Activated CD4-positive, alpha-beta T cell treated with anti-CD3 and anti-CD28 coated beads, Interleukin-10, Interleukin-2, amounts not matched to agents 100 ng/mL and 50 ng/mL, durations not matched to agents 16 hours and 8 hours (primary cell): ENCODE data around the gene RALGAPA2.

Experiments
- DNase-seq: peaks from one replicate; pipeline ENCODE4 v3.0.0-alpha.2; 2020

Gene RALGAPA2

GRCh38 chr20:20683020-20683419, 29.4 kb downstream of the RALGAPA2 start:
- DNase-seq = no peak

- no peak for DNase-seq
Measured at GRCh38 chr20:20680991-20681508, 31.4 kb downstream of the RALGAPA2 start.

- DNase-seq = no peak
Measured at GRCh38 chr20:20679316-20679715, 33.1 kb downstream of the RALGAPA2 start.

DNA sequence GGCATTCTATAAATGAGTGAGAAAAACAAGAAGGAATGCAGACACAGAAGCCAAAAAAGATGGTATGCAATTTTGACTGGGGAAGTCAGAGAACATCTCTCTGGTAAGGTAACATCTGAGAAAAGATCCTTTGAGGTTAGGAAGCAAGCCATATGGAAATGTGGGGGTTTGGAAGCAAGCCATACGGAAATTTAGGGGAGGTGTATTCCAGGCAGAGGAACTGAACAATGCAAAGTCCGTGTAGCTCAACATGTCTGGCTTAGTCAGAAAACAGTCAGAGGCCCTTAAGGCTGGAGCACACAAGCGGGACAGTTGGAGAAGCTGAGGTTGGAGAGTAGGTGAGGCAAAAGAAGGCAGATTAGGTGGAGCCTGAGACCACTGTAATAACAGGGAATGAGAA, 35.3 kb downstream of the RALGAPA2 start:
- DNase-seq = no peak

DNA sequence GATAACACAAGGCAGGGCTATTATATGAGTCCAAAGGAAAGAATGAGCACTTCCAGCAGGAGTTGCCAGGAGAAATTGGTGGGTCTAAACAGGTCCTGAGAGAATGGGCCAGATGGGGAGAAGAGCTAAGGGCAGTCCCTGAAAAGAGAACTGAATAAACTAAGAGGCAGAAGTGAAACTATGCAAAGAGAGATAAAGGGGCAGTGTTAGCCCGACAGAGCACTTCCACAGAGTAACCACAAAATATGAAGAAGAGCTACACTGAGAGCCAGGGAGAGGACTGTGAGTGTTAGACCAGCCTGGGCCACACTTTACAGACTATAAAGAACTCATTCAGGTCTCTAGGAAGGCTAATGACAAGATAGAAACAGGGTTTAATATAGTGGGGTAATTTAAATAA, 43.8 kb downstream of the RALGAPA2 start:
- DNase-seq = no peak

GRCh38 chr20:20666359-20666758, 46.1 kb downstream of the RALGAPA2 start:
- no peak for DNase-seq

DNA sequence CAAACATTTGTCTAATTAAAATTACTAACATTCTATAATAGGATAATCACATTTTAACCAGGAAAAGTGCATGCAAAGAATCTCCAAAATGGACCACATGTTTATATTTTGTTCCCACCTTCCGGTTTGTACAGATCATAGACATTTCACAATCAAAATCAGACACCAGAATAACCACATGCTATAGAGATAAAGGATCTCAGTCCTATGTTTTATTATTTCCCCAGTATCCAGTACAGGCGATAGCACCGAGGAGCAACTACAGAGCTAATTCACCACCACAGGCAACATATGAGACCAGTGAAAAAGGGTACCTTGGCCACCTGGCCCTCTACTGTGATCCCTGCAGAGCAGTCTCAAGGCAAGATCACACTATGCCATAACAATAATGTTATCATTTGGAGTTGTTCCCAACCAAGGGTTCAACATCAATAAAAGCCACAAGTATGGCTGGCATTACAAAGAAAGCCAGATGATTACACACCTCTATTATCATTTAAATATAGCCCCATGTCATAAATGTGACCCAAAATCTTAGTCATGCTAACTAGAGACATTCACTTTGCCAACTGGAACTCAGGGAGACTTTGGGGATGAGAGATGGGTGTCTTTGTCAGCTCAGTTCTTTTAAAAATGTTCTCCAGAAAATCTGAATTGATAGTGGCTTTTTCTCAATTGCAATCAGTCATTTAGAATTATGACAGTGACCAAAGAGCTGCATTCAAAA, 46.7 kb downstream of the RALGAPA2 start:
- DNase-seq = no peak

- peak; percentile 32 for DNase-seq
Measured at GRCh38 chr20:20664795-20665589, 47.5 kb downstream of the RALGAPA2 start.

- no peak for DNase-seq
Measured at GRCh38 chr20:20663841-20664240, 48.6 kb downstream of the RALGAPA2 start.

GRCh38 chr20:20658871-20659431, 53.5 kb downstream of the RALGAPA2 start:
- no peak for DNase-seq

- no peak for DNase-seq
Measured at GRCh38 chr20:20658123-20658522, 54.3 kb downstream of the RALGAPA2 start.

DNA sequence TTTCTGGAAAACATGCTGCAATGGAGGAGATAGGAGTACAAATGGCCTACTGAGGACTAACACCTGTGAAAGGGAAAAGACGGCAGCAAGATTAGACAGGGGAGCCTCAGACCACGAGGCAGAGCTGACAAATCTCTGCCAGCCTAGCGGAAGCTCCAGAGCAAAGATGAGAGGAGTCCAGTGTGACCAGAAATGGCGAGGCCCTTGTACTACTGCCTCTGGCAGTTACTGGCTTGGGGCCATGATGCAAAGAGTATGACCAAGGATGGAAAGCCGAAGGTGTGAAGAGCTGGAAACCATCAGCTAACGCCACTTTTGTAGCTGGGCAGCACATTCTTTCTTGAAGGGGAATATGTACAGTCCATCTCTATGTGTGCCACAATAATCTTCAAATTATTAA, 55.4 kb downstream of the RALGAPA2 start:
- no peak for DNase-seq

GRCh38 chr20:20655883-20656282, 56.6 kb downstream of the RALGAPA2 start:
- DNase-seq = no peak

- DNase-seq = no peak
Measured at GRCh38 chr20:20649945-20650344, 62.5 kb downstream of the RALGAPA2 start.

DNA sequence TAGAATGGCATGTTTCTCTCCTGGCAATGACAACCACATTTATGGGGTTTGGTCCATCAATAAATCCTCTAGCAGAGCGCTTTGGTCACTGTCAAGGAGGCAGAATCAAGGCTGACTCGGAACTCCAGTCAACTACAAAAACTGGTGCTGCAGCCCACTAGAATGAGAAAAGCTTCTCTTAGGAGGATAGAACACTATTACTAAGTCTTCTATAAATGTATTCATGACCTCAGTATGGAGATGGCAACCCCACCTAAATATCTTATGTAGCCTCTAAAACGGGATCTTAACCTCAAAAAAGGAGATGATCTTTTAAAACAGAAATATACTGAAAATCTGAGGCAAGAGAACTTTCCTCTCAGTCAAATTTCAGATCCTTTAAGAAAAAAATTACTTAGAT, 68.5 kb downstream of the RALGAPA2 start:
- DNase-seq = no peak

- no peak for DNase-seq
Measured at GRCh38 chr20:20641783-20642182, 70.7 kb downstream of the RALGAPA2 start.

DNA sequence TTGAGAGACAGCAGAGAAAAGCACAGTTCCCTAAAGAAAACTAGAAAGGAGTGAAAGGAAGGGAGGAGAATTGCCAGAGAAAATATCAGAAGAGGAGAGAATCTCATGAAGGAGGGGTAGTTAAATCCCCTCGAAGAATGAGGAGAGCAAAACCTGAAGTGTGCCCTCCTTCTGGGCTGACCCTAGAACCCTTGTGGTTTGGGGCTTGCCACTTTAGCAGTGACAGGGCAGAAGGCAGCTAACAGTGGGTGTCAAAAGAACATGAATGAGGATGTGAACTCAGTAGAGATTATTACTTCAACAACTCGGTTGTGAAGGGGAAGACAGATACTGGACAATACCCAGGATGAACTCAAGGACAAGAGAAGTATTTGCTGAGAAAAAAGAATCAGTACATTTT, 73.6 kb downstream of the RALGAPA2 start:
- no peak for DNase-seq

GRCh38 chr20:20637998-20638725, 74.3 kb downstream of the RALGAPA2 start:
- DNase-seq = no peak

- no peak for DNase-seq
Measured at GRCh38 chr20:20635006-20635405, 77.4 kb downstream of the RALGAPA2 start.

- no peak for DNase-seq
Measured at GRCh38 chr20:20632644-20633043, 79.8 kb downstream of the RALGAPA2 start.

DNA sequence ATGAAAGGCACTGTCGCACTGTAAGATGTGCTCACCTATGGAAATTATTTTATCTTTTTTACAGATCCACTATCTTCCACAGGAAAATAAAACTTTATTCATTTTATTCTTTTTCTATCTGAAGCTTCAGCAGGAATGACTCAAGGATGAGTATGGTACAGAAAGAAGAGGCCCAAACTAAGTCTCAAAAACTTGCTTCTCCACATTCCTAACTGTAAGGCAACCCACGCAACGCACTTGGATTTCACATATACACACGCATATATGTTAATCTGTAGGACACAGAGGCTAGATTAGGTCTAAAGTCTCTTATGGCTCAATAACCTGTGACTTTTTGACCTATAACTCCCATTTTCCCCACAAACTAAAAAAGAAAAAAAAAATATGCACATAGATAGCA, 81.9 kb downstream of the RALGAPA2 start:
- no peak for DNase-seq

GRCh38 chr20:20629556-20630188, 82.8 kb downstream of the RALGAPA2 start:
- no peak for DNase-seq

GRCh38 chr20:20628314-20628713, 84.1 kb downstream of the RALGAPA2 start:
- no peak for DNase-seq
